ENCODE data around the gene DRD1.

GRCh38 chr5:175447571-175447970 lies 3.6 kb upstream of the DRD1 start:
- TF ChIP-seq REST (IDR thresholded peaks at IDR 0.05; ENCODE audit: insufficient read depth in 1 of 2, low read depth in 2 of 2, low read length in 2 of 2) (no peak), POLR2AphosphoS5 (IDR thresholded peaks at IDR 0.05; ENCODE audit: low read depth, low read length) (no peak), SIN3A (IDR thresholded peaks at IDR 0.05; ENCODE audit: borderline replicate concordance, insufficient read depth, low read length) (no peak)
